ENCODE results near the gene CADPS. TPM values are rescaled to one million over a fixed set of nuclear protein-coding genes. Genes with fewer than 3 reads are reported as not detected.

CADPS gene
- total RNA-seq, 1 experiment from 2014 or later, result not detected

DNA sequence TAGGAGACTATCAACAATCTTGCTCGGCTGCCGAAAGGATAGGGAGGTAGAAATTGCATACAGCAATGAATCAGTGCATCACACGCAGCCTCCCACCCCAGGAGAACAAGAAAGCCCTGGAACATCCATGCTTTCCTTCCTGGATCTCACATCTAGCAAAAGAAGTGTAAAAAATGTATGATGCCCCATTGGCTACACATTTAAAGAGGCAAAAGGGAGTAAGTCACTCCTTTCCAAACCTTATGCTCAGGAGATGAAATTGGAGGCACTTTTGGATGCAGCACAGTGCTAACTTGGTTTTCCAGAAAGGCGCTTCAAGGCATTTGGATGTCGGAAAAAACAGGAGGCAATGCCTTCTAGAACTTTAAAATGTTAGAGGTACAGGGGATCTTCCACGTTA lies 469.6 kb downstream of the CADPS start:
- ATAC-seq, result no peak
- DNase-seq (ENCODE audit: low read depth, low spot score), result no peak
- intact Hi-C loops (cut with micrococcal nuclease; ENCODE audit: unreplicated experiment) (no loop called here), in situ Hi-C loops (cut with HindIII; ENCODE audit: low pct_unique_long_range_greater_than_20kb, low sequenced_read_pairs) (no loop called here)
- Histone ChIP-seq H3K4me1 (ENCODE audit: control insufficient read depth, insufficient read depth, low read length) (no peaks in the 10 kb centered on the region), H3K9me3 (ENCODE audit: control insufficient read depth, insufficient read depth, low read depth, low read length) (no peaks in the 10 kb centered on the region), H3K27ac (ENCODE audit: low read length) (no peak overlapping the region), H3K36me3 (ENCODE audit: control insufficient read depth, insufficient read depth, low read length) (no peaks in the 10 kb centered on the region), H3K4me3 (ENCODE audit: low read depth in 2 of 2, low read length in 2 of 2) (no peak overlapping the region), H3K27me3 (ENCODE audit: control insufficient read depth, insufficient read depth, low read length) (no peaks in the 10 kb centered on the region; the same call in none of the 2 replicates)
- no peak for TF ChIP-seq POLR2AphosphoS5 (IDR thresholded peaks at IDR 0.05; ENCODE audit: low read depth, low read length)
- TF ChIP-seq, protein P1, sequence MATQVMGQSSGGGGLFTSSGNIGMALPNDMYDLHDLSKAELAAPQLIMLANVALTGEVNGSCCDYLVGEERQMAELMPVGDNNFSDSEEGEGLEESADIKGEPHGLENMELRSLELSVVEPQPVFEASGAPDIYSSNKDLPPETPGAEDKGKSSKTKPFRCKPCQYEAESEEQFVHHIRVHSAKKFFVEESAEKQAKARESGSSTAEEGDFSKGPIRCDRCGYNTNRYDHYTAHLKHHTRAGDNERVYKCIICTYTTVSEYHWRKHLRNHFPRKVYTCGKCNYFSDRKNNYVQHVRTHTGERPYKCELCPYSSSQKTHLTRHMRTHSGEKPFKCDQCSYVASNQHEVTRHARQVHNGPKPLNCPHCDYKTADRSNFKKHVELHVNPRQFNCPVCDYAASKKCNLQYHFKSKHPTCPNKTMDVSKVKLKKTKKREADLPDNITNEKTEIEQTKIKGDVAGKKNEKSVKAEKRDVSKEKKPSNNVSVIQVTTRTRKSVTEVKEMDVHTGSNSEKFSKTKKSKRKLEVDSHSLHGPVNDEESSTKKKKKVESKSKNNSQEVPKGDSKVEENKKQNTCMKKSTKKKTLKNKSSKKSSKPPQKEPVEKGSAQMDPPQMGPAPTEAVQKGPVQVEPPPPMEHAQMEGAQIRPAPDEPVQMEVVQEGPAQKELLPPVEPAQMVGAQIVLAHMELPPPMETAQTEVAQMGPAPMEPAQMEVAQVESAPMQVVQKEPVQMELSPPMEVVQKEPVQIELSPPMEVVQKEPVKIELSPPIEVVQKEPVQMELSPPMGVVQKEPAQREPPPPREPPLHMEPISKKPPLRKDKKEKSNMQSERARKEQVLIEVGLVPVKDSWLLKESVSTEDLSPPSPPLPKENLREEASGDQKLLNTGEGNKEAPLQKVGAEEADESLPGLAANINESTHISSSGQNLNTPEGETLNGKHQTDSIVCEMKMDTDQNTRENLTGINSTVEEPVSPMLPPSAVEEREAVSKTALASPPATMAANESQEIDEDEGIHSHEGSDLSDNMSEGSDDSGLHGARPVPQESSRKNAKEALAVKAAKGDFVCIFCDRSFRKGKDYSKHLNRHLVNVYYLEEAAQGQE (IDR thresholded peaks at IDR 0.05; ENCODE audit: insufficient read depth in 1 of 2, low read depth in 2 of 2, low read length in 1 of 2), result no peak
- TF ChIP-seq TCF7L2 (IDR thresholded peaks at IDR 0.05; ENCODE audit: low read depth, low read length), result no peak
- no peak for TF ChIP-seq SIN3A (IDR thresholded peaks at IDR 0.05; ENCODE audit: borderline replicate concordance, insufficient read depth, low read depth, low read length)
- TF ChIP-seq, protein P2, sequence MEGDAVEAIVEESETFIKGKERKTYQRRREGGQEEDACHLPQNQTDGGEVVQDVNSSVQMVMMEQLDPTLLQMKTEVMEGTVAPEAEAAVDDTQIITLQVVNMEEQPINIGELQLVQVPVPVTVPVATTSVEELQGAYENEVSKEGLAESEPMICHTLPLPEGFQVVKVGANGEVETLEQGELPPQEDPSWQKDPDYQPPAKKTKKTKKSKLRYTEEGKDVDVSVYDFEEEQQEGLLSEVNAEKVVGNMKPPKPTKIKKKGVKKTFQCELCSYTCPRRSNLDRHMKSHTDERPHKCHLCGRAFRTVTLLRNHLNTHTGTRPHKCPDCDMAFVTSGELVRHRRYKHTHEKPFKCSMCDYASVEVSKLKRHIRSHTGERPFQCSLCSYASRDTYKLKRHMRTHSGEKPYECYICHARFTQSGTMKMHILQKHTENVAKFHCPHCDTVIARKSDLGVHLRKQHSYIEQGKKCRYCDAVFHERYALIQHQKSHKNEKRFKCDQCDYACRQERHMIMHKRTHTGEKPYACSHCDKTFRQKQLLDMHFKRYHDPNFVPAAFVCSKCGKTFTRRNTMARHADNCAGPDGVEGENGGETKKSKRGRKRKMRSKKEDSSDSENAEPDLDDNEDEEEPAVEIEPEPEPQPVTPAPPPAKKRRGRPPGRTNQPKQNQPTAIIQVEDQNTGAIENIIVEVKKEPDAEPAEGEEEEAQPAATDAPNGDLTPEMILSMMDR (IDR thresholded peaks at IDR 0.05), result no peak
- ChIA-PET CTCF (no interaction called here), POLR2A (no interaction called here)
- no TSS peak for BruUV-seq (replicated peaks)

DNA sequence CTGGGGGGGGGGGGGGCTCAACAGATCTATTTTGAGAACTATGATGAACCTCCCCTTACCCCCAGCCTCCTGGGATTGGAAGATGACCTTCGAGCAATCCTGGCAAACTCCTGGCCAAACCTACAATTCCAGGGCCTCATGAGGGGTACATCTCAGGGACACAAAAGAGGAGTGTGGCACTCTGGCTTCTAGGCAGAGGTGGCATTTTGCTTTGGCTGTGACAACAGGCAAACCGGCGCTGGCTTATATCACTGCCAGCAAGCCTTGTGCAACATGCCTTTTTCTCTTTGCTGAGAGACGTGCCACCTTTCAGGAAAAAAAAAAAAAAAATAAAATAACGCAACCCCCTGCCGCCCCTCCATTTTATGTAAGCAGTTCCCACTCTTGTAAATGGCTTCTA lies 470.1 kb downstream of the CADPS start:
- no TSS peak for BruUV-seq (replicated peaks)
- intact Hi-C loops (cut with micrococcal nuclease; ENCODE audit: unreplicated experiment), result no loop called here

More for the DNA sequence above, 470.1 kb downstream of the CADPS start:
- Histone ChIP-seq H3K27ac (ENCODE audit: low read length) (no peak overlapping the region), H3K9me3 (ENCODE audit: control insufficient read depth, insufficient read depth, low read depth, low read length) (no peaks in the 10 kb centered on the region), H3K4me1 (ENCODE audit: control insufficient read depth, insufficient read depth, low read length) (no peaks in the 10 kb centered on the region), H3K4me3 (ENCODE audit: low read depth in 2 of 2, low read length in 2 of 2) (no peak overlapping the region), H3K36me3 (ENCODE audit: control insufficient read depth, insufficient read depth, low read length) (no peaks in the 10 kb centered on the region), H3K27me3 (ENCODE audit: control insufficient read depth, insufficient read depth, low read length) (no peaks in the 10 kb centered on the region; the same call in none of the 2 replicates)
- CTCF ChIA-PET, result interaction anchor here (0.7 kb wide), 1 partner anchor 59 kb away, joined by 12 read pairs; no protein-coding TSS in a partner anchor
- ATAC-seq (no peak), DNase-seq (ENCODE audit: low read depth, low spot score) (no peak)
- POLR2A ChIA-PET, result no interaction called here
- in situ Hi-C loops (cut with HindIII; ENCODE audit: low pct_unique_long_range_greater_than_20kb, low sequenced_read_pairs), result no loop called here
- TF ChIP-seq SIN3A (IDR thresholded peaks at IDR 0.05; ENCODE audit: borderline replicate concordance, insufficient read depth, low read depth, low read length) (no peak), TCF7L2 (IDR thresholded peaks at IDR 0.05; ENCODE audit: low read depth, low read length) (no peak), POLR2AphosphoS5 (IDR thresholded peaks at IDR 0.05; ENCODE audit: low read depth, low read length) (no peak)
- TF ChIP-seq, protein P2 (IDR thresholded peaks at IDR 0.05), result no peak
- TF ChIP-seq, protein P1 (IDR thresholded peaks at IDR 0.05; ENCODE audit: insufficient read depth in 1 of 2, low read depth in 2 of 2, low read length in 1 of 2), result no peak
